Stimulated activated CD8-positive, alpha-beta memory T cell treated with anti-CD3 and anti-CD28 coated beads, Interleukin-7, amount 100 ng/mL, for 24 hours (primary cell): ENCODE results near the gene MMP15.
A peak's percentile ranks its signal among the peaks of the same experiment; 100 is the strongest.
"Not testable (repeated sequence)": the region's sequence is repeated elsewhere in the genome, so short reads cannot be mapped to it uniquely, and the experiment has no call there.

ENCODE experiments used
- DNase-seq: peaks from one replicate; pipeline ENCODE4 v3.0.0-alpha.2; 2020; ENCODE audit warnings: low read depth

The MMP15 gene

GRCh38 chr16:57996406-57997175, 29.0 kb upstream of the MMP15 start:
- DNase-seq: no peak

- DNase-seq: no peak
Measured at GRCh38 chr16:57997176-57997527, 28.4 kb upstream of the MMP15 start.

GRCh38 chr16:57997528-57998265, 27.9 kb upstream of the MMP15 start:
- no peak for DNase-seq

GRCh38 chr16:57998486-57998885, 27.1 kb upstream of the MMP15 start:
- DNase-seq: peak; percentile 28

- DNase-seq: no peak
Measured at GRCh38 chr16:57998992-57999365, 26.6 kb upstream of the MMP15 start.

GRCh38 chr16:57999366-57999970, 26.1 kb upstream of the MMP15 start:
- DNase-seq: no peak

- DNase-seq: no peak
Measured at GRCh38 chr16:57999971-58000705, 25.4 kb upstream of the MMP15 start, which contains the start of gene ZNF319. Gene ZNF319 (minus strand): TSS chr16:58000672. CDS start chr16:57998265, 2,407 bp downstream.

- DNase-seq: peak; percentile 61
Measured at GRCh38 chr16:58000706-58001676, 24.6 kb upstream of the MMP15 start, which contains the start of gene USB1. Gene USB1 (plus strand): TSS chr16:58001407. CDS start chr16:58001484, 77 bp downstream.

- no peak for DNase-seq
Measured at GRCh38 chr16:58001781-58002415, 23.7 kb upstream of the MMP15 start.

GRCh38 chr16:58002416-58002800, 23.1 kb upstream of the MMP15 start:
- DNase-seq: no peak

GRCh38 chr16:58002936-58003335, 22.6 kb upstream of the MMP15 start:
- DNase-seq: no peak

GRCh38 chr16:58004736-58005135, 20.8 kb upstream of the MMP15 start:
- not testable (repeated sequence) for DNase-seq

- DNase-seq: no peak
Measured at GRCh38 chr16:58009856-58010416, 15.6 kb upstream of the MMP15 start.

- no peak for DNase-seq
Measured at GRCh38 chr16:58010886-58011285, 14.7 kb upstream of the MMP15 start.

GRCh38 chr16:58011652-58012051, 13.9 kb upstream of the MMP15 start:
- DNase-seq: no peak

- DNase-seq: no peak
Measured at GRCh38 chr16:58012481-58012880, 13.1 kb upstream of the MMP15 start.

- no peak for DNase-seq
Measured at GRCh38 chr16:58013201-58013956, 12.2 kb upstream of the MMP15 start.

- no peak for DNase-seq
Measured at GRCh38 chr16:58016840-58017446, 8.6 kb upstream of the MMP15 start.

- no peak for DNase-seq
Measured at GRCh38 chr16:58018803-58019202, 6.8 kb upstream of the MMP15 start.
